HFF-Myc (cell line): ENCODE measurements around the gene MORC3.
"Not testable (repeated sequence)": the region's sequence is repeated elsewhere in the genome, so short reads cannot be mapped to it uniquely, and the experiment has no call there.

ENCODE experiments used
- DNase-seq: peaks from one replicate; pipeline ENCODE4 v3.0.0-alpha.2; 2011; ENCODE audit warnings: low read depth; ENCODE audit errors: extremely low read depth
- H3K4me3 ChIP-seq: replicated peaks from 2 replicates; pipeline ENCODE4 v1.5.1; 2011; ENCODE audit warnings: low read depth, mild to moderate bottlenecking, control low read depth, low read length
- CTCF ChIP-seq: IDR thresholded peaks from 2 replicates; pipeline ENCODE4 v1.5.1; 2012; ENCODE audit warnings: mild to moderate bottlenecking, low read depth, low read length, control low read depth; ENCODE audit errors: missing control alignments

The MORC3 gene

GRCh38 chr21:36291509-36291908 is 28.5 kb upstream of the MORC3 start:
- no peak for TF ChIP-seq CTCF
- no peak overlapping the region for H3K4me3 ChIP-seq
- no peak for DNase-seq

GRCh38 chr21:36297406-36297937 is 22.5 kb upstream of the MORC3 start:
- TF ChIP-seq CTCF: no peak
- DNase-seq: no peak
- no peak overlapping the region for H3K4me3 ChIP-seq

GRCh38 chr21:36297938-36298572 is 21.9 kb upstream of the MORC3 start:
- TF ChIP-seq CTCF: no peak
- DNase-seq: peak; percentile 7
- H3K4me3 ChIP-seq: no peak overlapping the region

GRCh38 chr21:36306872-36307534 is 13.0 kb upstream of the MORC3 start:
- no peak overlapping the region for H3K4me3 ChIP-seq
- TF ChIP-seq CTCF: no peak
- no peak for DNase-seq

- no peak for TF ChIP-seq CTCF
- no peak for DNase-seq
- no peak overlapping the region for H3K4me3 ChIP-seq
Observed at GRCh38 chr21:36310016-36310415, 10.0 kb upstream of the MORC3 start.

GRCh38 chr21:36313446-36313845 is 6.6 kb upstream of the MORC3 start:
- DNase-seq: not testable (repeated sequence)

GRCh38 chr21:36316045-36316444 is 4.0 kb upstream of the MORC3 start:
- DNase-seq, H3K4me3 ChIP-seq: not testable (repeated sequence)

More at GRCh38 chr21:36313446-36313845, 6.6 kb upstream of the MORC3 start:
- not testable (repeated sequence) for H3K4me3 ChIP-seq
